Keratinocyte (primary cell): ENCODE data around the gene TLX2. TPM values are rescaled to one million over a fixed set of nuclear protein-coding genes. Genes with fewer than 3 reads are reported as not detected.
A peak's percentile ranks its signal among the peaks of the same experiment; 100 is the strongest.

Experiments
- DNase-seq: peaks from one replicate; pipeline ENCODE4 v3.0.0-alpha.2; 2011; ENCODE audit warnings: low read depth, missing footprints, low spot score
- FAIRE-seq: peaks from 2 replicates; lab custom pipeline; 2011; peaks lifted over from hg19 to GRCh38; lab: Jason Lieb, UNC
- H2AFZ ChIP-seq: 2 replicates; pipeline ENCODE4 v1.6.0; 2012; ENCODE audit warnings: low read length, control low read depth, inconsistent platforms; ENCODE audit not compliant: control insufficient read depth
- H3K27ac ChIP-seq: 2 replicates; pipeline ENCODE4 v1.5.1; 2011; ENCODE audit warnings: low read length; ENCODE audit not compliant: control insufficient read depth, insufficient read depth
- H3K27me3 ChIP-seq: 3 replicates; pipeline ENCODE4 v1.6.0; 2011; ENCODE audit warnings: low read length; ENCODE audit not compliant: control insufficient read depth, insufficient read depth; ENCODE audit errors: extremely low read depth
- H3K36me3 ChIP-seq, 2 experiments: 2 replicates in 1 of 2; 3 replicates in 1 of 2; pipeline ENCODE4 v1.5.1; 2011; ENCODE audit warnings: low read length in 2 of 2, mild to moderate bottlenecking in 1 of 2; ENCODE audit not compliant: control insufficient read depth in 2 of 2, insufficient read depth in 2 of 2; ENCODE audit errors: extremely low read depth in 1 of 2
- H3K4me1 ChIP-seq: 3 replicates; pipeline ENCODE4 v1.5.1; 2011; ENCODE audit warnings: low read length; ENCODE audit not compliant: control insufficient read depth, insufficient read depth; ENCODE audit errors: extremely low read depth
- H3K4me2 ChIP-seq: 3 replicates; pipeline ENCODE4 v1.6.0; 2011; ENCODE audit warnings: low read depth, low read length; ENCODE audit not compliant: control insufficient read depth, insufficient read depth; ENCODE audit errors: extremely low read depth
- H3K4me3 ChIP-seq, 3 experiments: fragments of 200-600 bp in 1 of 3; sonication (generic) in 1 of 3; 2 replicates in 2 of 3; 3 replicates in 1 of 3; pipeline ENCODE4 v1.5.1; 2011 to 2016; ENCODE audit warnings: low read length in 3 of 3, mild to moderate bottlenecking in 3 of 3, control low read depth in 2 of 3, inconsistent platforms in 1 of 3, low read depth in 1 of 3, mixed read lengths in 1 of 3, mixed run types in 1 of 3, moderate library complexity in 1 of 3; ENCODE audit not compliant: control insufficient read depth in 2 of 3, insufficient read depth in 2 of 3; ENCODE audit errors: extremely low read depth in 1 of 3
- H3K79me2 ChIP-seq: 2 replicates; pipeline ENCODE4 v1.6.0; 2012; ENCODE audit warnings: low read length; ENCODE audit not compliant: control insufficient read depth, insufficient read depth
- H3K9ac ChIP-seq: 3 replicates; pipeline ENCODE4 v1.6.0; 2011; ENCODE audit warnings: low read length; ENCODE audit not compliant: control insufficient read depth, insufficient read depth; ENCODE audit errors: extremely low read depth
- H3K9me1 ChIP-seq: 3 replicates; pipeline ENCODE4 v1.6.0; 2011; ENCODE audit warnings: low read length; ENCODE audit not compliant: control insufficient read depth, insufficient read depth; ENCODE audit errors: extremely low read depth
- H3K9me3 ChIP-seq: 2 replicates; pipeline ENCODE4 v1.5.1; 2012; ENCODE audit warnings: low read depth, low read length; ENCODE audit not compliant: control insufficient read depth
- H4K20me1 ChIP-seq: 3 replicates; pipeline ENCODE4 v1.6.0; 2011; ENCODE audit warnings: low read length; ENCODE audit not compliant: control insufficient read depth, insufficient read depth; ENCODE audit errors: extremely low read depth
- CTCF ChIP-seq, 3 experiments: IDR thresholded peaks in 1 of 3; conservative IDR thresholded peaks in 1 of 3; optimal IDR thresholded peaks in 1 of 3; 2 replicates in 2 of 3; 3 replicates in 1 of 3; pipeline versions ENCODE3 to v1.5.1; 2011; ENCODE audit warnings: low read length in 3 of 3, mild to moderate bottlenecking in 3 of 3, moderate library complexity in 2 of 3, control low read depth in 1 of 3, inconsistent platforms in 1 of 3; ENCODE audit not compliant: insufficient read depth in 2 of 3; ENCODE audit errors: extremely low read depth in 1 of 3
- EZH2 ChIP-seq: IDR thresholded peaks from one replicate; pipeline ENCODE4 v1.6.1; 2012; ENCODE audit warnings: inconsistent platforms, mild to moderate bottlenecking, low read length, moderate library complexity
- dilution Hi-C: fragments of 300-500 bp; cut with MboI; formaldehyde crosslinking; loops from one replicate; pipeline ENCODE4 v1.7.0; 2020; ENCODE audit warnings: low sequenced_read_pairs; ENCODE audit not compliant: extremely low pct_ligation_motif_present
- polyA plus RNA-seq, 5 experiments: library from polyadenylated mRNA; depleted of rRNA in 3 of 5; stranded (reverse) in 3 of 5; stranded (forward) in 1 of 5; unstranded in 1 of 5; fragments of >200 nt; gene quantifications; 1 replicate in 1 of 5; 2 replicates in 3 of 5; 3 replicates in 1 of 5; pipeline versions ENCODE4 v1.2.1 to v1.2.3, GENCODE V29; 2011 to 2012; ENCODE audit warnings: missing spikeins in 2 of 5, low read depth in 1 of 5, low replicate concordance in 1 of 5

The TLX2 gene
- polyA plus RNA-seq, 1 donor (not counting 4 experiments of a cell fraction or from before 2014, with no cell fraction given), result not detected

DNA sequence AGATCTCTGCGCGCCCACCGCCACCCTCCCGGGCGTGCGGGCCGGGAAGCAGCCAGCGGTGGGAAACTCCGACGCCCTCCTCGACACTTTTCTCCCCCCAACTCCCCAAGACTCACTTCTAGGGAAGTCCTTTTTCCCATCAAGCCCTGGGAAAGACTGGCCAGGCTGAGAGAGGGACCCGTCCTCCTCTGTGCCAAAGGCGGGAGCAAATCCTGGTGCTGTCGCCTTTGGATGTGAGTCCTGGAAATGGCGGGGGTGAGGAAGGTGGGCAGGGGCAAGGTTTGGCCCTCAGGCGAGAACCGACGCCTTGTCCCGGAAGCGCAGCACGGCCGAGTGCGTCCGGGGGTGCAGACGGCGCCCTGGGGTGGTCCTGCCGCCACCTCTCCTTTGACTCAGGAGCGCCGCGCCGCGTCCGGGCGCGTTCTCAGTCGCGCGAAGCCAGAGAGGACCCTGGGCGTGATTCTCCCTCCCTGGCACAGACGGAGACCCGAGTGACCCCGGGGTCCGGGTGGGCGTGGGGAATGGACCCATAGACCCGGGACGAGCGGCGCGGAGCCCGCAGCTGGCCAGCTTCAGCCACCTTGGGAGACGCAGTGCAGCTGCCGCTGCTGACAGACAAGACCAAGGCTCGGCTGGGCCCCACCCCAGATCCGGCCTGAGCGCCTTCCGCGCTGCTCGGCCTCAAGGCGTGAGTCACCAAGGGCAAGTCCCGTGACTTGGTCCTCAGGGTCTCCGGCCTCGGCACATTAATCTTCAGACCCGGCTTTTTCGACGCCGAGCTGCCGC lies 11.3 kb upstream of the TLX2 start:
- H3K27me3 ChIP-seq, result peaks cover 36% of the 10 kb centered on the region
- H3K4me3 ChIP-seq, result peak overlapping the region; percentile 47 to 70 (median 63)
- H4K20me1 ChIP-seq, result no peaks in the 10 kb centered on the region
- H3K4me1 ChIP-seq, result peaks cover 40% of the 10 kb centered on the region
- H2AFZ ChIP-seq, result peak overlapping the region; percentile 84
- H3K27ac ChIP-seq, result peak overlapping the region; percentile 30
- no peaks in the 10 kb centered on the region for H3K9me1 ChIP-seq
- H3K36me3 ChIP-seq, result peaks cover 9 to 10% of the 10 kb centered on the region in 2 experiments
- peak in 2 of 3 experiments; percentile 30 to 46 for TF ChIP-seq CTCF (optimal IDR thresholded peaks at IDR 0.05 in 1 of 3, IDR thresholded peaks at IDR 0.05 in 1 of 3, conservative IDR thresholded peaks at IDR 0.05 in 1 of 3; ENCODE audit: extremely low read depth in 1 of 3, insufficient read depth in 2 of 3, low read length in 3 of 3)
- peak; percentile 31 for TF ChIP-seq EZH2
- DNase-seq (no peak), FAIRE-seq (no peak)
- H3K79me2 ChIP-seq, result peaks cover 16% of the 10 kb centered on the region
- dilution Hi-C loops, result no loop called here
- peak overlapping the region; percentile 94 for H3K4me2 ChIP-seq
- H3K9me3 ChIP-seq, result no peaks in the 10 kb centered on the region
- H3K9ac ChIP-seq, result peak overlapping the region; percentile 64

GRCh38 chr2:74503506-74504475 lies 10.5 kb upstream of the TLX2 start:
- Histone ChIP-seq H2AFZ (peak overlapping the region; percentile 84), H3K9ac (peak overlapping the region; percentile 64), H3K4me1 (peaks cover 37% of the 10 kb centered on the region), H3K9me3 (no peaks in the 10 kb centered on the region), H3K79me2 (peaks cover 16% of the 10 kb centered on the region), H3K4me2 (peak overlapping the region; percentile 94), H3K4me3 (peak overlapping the region in 1 of 3 experiments; percentile 70), H3K27me3 (peaks cover 27% of the 10 kb centered on the region), H3K9me1 (no peaks in the 10 kb centered on the region), H4K20me1 (no peaks in the 10 kb centered on the region), H3K36me3 (peaks cover 9 to 10% of the 10 kb centered on the region in 2 experiments), H3K27ac (peak overlapping the region; percentile 30)
- DNase-seq, result no peak
- dilution Hi-C loops, result no loop called here
- no peak for FAIRE-seq
- TF ChIP-seq EZH2, result no peak
- TF ChIP-seq CTCF (optimal IDR thresholded peaks at IDR 0.05 in 1 of 3, IDR thresholded peaks at IDR 0.05 in 1 of 3, conservative IDR thresholded peaks at IDR 0.05 in 1 of 3; ENCODE audit: extremely low read depth in 1 of 3, insufficient read depth in 2 of 3, low read length in 3 of 3), result no peak
